ENCODE data around the gene ATP1B1.

ATP1B1 gene

DNA sequence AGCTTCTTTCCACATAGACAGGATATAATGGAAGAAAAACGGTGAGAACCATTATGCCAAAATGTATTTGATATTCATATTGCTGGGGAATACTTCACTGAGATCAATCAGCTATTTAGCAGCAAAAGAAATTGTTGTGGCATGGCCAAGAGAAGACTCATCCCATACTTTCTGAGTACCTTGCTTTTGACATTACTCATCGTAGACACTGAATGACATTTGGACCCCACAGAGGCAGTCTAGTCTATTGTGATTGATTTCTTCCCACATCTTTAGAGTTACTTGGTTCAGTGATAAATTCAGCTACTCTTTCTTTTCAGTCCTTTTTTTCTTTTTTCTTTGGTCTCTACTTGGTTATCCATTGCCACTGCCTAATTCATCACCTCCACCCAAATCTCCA lies 22.1 kb downstream of the ATP1B1 start:
- DNase-seq (ENCODE audit: low read depth): no peak
- TF ChIP-seq, protein P1, sequence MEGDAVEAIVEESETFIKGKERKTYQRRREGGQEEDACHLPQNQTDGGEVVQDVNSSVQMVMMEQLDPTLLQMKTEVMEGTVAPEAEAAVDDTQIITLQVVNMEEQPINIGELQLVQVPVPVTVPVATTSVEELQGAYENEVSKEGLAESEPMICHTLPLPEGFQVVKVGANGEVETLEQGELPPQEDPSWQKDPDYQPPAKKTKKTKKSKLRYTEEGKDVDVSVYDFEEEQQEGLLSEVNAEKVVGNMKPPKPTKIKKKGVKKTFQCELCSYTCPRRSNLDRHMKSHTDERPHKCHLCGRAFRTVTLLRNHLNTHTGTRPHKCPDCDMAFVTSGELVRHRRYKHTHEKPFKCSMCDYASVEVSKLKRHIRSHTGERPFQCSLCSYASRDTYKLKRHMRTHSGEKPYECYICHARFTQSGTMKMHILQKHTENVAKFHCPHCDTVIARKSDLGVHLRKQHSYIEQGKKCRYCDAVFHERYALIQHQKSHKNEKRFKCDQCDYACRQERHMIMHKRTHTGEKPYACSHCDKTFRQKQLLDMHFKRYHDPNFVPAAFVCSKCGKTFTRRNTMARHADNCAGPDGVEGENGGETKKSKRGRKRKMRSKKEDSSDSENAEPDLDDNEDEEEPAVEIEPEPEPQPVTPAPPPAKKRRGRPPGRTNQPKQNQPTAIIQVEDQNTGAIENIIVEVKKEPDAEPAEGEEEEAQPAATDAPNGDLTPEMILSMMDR (IDR thresholded peaks at IDR 0.05; ENCODE audit: insufficient read depth, low read depth, low read length, missing control alignments): no peak
- H3K4me3 ChIP-seq (ENCODE audit: low read depth, low read length): no peak overlapping the region

DNA sequence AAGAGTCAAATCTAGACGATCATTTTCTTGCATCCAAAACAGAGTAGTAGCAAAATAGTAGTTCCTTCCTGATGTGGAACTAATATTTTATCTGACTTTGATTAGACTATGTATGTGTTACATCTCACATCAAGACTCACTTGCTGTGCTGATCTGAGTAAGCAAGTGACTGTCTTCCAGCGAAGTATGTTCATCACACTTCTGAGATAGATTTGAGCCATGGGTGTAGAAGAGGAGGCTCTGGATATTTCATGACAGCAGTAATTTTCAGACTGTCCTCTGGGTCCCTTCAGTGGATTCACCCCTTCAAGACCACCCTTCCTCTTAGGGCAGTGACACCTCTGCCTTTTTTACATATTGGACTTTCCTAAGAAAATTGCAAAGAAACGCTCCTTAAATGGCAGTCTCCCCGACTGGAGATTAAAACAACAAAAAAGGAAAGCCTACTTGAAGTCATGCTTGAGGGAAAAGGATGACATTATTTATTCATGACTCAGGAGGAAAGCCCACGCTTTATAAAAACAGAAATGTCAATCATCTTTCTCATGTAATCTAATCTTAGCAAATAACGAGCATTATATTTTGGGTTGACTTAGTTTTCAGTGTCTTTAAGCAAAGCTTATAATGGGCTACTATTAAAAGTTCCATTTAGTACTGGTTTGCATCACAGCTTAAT lies 22.8 kb downstream of the ATP1B1 start:
- no peak overlapping the region for H3K4me3 ChIP-seq (ENCODE audit: low read depth, low read length)
- TF ChIP-seq, protein P1 (IDR thresholded peaks at IDR 0.05; ENCODE audit: insufficient read depth, low read depth, low read length, missing control alignments): no peak
- no peak for DNase-seq (ENCODE audit: low read depth)

DNA sequence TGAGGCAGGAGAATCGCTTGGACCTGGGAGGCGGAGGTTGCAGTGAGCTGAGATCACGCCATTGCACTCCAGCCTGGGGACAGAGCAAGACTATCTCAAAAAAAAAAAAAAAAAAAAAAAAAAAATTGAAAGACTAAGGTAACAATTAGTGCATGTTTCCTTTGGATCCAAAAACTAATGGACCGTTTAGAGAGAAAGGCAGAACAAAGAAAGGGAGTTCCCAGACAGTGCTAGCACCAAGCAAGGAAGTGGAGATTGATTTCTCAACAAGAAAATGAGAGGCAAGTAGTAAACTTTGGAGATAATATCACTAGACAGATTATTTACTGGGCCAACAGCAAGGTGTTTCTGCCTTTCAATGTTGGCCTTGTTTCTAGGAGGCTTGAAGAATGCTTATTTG lies 24.2 kb downstream of the ATP1B1 start:
- no peak for DNase-seq (ENCODE audit: low read depth)
- TF ChIP-seq, protein P1 (IDR thresholded peaks at IDR 0.05; ENCODE audit: insufficient read depth, low read depth, low read length, missing control alignments): no peak
- no peak overlapping the region for H3K4me3 ChIP-seq (ENCODE audit: low read depth, low read length)

DNA sequence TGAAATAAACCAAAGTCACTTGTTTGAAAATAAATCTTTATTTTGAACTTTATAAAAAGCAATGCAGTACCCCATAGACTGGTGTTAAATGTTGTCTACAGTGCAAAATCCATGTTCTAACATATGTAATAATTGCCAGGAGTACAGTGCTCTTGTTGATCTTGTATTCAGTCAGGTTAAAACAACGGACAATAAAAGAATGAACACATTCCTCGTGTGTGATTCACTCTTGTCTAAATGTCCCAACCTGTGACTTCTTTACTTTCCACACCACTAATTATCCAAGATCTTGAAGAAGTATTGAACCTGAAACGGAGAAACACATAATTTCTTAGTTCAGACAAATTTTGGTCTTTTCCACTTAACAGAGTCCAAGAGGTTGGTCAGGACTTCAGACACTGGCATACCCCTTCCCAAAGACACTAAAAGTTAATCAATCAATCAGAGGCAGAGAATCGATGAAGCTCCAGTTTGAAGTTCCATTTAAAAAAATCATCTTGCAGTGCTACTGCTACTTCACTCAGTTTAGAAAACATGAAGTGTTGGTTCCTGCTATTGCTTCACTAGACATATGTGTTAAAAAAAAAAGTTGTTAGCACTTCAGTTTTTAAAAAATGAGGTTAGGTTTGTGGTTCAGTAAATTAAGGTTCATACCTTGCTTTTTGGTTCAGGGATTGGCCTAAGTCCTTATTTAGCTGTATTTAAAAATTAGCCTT lies 26.2 kb downstream of the ATP1B1 start:
- TF ChIP-seq, protein P1 (IDR thresholded peaks at IDR 0.05; ENCODE audit: insufficient read depth, low read depth, low read length, missing control alignments): no peak
- no peak for DNase-seq (ENCODE audit: low read depth)
- H3K4me3 ChIP-seq (ENCODE audit: low read depth, low read length): no peak overlapping the region

DNA sequence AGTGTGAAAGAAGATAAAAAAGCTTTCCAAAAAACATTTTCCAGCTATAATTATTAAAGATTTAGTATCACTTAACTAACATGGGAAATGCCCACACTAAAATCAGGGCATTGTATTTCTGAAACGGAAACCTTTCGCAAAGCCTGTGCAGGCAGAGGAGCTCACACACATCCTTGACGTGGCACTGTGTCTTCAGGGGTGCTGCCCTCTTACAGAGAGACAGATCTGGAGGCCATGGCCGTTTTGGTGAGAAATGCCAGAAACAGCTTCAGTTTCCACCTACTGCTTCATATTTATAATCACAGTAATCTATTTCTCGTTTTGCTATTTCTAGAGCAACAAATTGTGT lies 26.7 kb downstream of the ATP1B1 start:
- TF ChIP-seq, protein P1 (IDR thresholded peaks at IDR 0.05; ENCODE audit: insufficient read depth, low read depth, low read length, missing control alignments): no peak
- H3K4me3 ChIP-seq (ENCODE audit: low read depth, low read length): no peak overlapping the region
- DNase-seq (ENCODE audit: low read depth): no peak

DNA sequence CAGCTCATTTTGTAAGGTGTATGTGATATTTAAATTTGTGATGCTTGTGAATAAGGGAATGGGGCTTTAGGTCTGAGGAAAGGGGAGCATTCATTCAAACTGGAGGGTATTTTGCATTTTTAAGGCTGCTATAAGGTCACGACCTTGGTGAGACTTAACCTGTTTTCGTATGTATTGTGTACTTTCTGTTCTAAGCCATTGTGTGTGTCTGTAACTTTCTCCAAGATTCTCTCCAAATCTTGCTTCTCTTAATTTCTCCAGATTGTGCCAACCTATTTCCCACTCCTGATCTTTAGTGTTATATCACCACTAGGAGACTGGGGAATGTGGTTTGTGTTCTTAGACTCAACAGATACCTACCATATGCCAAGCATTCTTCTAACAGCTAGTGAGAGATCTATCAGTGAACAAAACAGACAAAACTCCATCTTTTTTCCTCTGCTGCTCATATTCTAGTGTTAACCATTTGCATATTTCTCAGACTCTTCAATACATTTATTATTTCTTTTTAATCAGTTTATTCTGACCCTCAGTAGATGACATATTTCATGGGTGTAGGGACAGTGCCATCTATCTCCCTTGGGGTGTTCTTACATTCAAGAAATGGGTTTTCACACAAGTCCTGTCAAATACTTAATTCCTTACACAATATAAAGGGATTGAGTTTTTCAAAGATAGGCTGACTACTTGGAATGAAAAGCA lies 27.5 kb downstream of the ATP1B1 start:
- TF ChIP-seq, protein P1 (IDR thresholded peaks at IDR 0.05; ENCODE audit: insufficient read depth, low read depth, low read length, missing control alignments): peak; percentile 19
- H3K4me3 ChIP-seq (ENCODE audit: low read depth, low read length): no peak overlapping the region
- DNase-seq (ENCODE audit: low read depth): peak; percentile 10
